HG03457 (cell line): ENCODE measurements around the gene POLD4.

Source experiments
- ATAC-seq: cut with Tn5 transposase; IDR thresholded peaks from one replicate; pipeline ENCODE4 v1.9.1; 2021; ENCODE audit warnings: moderate number of reproducible peaks; ENCODE audit not compliant: unreplicated experiment

Gene POLD4

DNA sequence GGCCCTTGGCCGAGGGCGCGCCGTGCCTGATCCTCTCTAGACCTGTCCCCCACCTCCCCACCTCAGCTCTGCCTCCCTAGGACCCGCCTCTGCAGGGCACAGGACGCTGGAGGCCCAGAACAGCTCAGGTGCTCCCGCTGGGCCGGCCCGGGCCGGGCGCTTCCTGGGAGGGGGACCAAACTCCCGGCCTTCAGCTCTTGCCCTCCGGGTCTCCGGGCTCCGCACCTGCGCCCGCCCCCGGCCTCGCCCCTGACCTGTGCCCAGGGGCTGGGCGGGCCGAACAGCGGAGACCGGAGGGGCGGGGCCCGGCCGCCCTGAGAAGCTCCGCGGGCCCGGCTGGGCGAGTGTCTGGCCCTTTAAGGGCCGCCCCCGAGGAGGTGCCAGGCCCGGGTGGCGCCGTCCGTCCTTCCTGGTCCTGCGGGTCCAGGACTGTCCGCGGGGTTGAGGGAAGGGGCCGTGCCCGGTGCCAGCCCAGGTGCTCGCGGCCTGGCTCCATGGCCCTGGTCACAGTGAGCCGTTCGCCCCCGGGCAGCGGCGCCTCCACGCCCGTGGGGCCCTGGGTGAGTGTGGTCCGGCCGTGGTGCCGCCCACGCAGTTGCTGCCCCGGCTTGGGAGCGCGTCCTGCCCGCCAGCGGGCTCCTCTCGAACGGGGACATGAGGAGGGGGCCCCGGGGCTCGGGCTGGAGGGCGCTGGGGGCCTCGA, 50.1 kb downstream of the POLD4 start, which contains the start of gene SSH3:
TSS of gene SSH3 (plus strand) at position 399 of the 703 bp plus-strand sequence. CDS start at position 495, 96 bp downstream.
- ATAC-seq = no peak

DNA sequence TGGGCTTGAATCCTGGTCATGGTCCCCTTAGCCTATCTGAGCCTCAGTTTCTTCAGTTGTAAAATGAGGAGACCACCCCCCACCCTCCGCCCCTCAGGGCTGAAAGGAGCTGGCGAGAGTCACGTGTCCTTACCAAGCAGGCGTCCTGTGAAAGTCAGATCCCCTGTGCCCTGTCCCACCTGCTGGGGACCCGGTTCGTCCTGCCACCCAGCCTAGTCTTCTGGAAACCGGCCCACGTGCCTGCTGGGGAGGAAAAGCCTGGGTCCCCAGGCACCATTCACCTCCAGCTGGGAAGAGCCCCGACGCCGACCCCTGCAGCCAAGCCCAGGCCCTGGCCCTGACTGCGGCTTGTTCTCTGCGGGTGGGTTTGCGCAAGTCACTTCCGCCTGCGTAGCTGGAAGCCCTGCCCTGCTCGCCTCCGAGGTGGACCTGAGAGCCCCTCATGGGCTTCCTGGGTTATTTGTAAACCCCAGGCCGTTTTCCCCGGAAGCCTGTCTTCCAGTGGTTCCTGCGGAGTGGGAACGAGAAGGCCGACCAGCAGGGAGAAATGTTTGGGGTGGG, 50.7 kb downstream of the POLD4 start:
- no peak for ATAC-seq

- ATAC-seq = no peak
Observed at GRCh38 chr11:67301951-67302516, 51.3 kb downstream of the POLD4 start.

DNA sequence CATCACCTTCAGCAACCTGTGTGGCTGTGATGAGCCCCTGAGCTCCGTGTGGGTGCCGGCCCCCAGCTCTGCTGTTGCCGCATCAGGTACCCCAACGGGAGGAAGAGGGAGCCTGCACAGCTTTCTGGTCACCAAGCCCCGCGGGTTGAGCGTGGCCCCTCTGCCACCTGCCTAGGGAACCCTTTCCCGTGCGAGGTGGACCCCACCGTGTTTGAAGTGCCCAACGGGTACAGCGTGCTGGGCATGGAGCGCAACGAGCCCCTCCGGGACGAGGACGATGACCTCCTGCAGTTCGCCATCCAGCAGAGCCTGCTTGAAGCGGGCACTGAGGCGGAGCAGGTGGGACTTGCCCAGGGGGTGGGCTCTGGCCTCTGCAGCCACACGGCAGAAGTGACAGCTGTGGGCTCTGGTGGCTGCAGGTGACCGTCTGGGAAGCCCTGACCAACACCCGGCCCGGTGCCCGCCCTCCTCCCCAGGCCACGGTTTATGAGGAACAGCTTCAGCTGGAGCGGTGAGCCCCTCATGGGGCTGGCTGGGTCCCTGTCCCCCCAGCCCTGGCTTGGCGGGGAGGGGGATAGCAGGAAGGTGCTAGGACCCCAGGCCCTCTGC, 51.9 kb downstream of the POLD4 start:
- ATAC-seq = no peak
